ENCODE results near the gene ABHD4. TPM values are rescaled to one million over a fixed set of nuclear protein-coding genes. Genes with fewer than 3 reads are reported as not detected.

Gene ABHD4
- total RNA-seq, 4 donors from 2014 or later: 28.1 to 51.4 (median 42.8) TPM

DNA sequence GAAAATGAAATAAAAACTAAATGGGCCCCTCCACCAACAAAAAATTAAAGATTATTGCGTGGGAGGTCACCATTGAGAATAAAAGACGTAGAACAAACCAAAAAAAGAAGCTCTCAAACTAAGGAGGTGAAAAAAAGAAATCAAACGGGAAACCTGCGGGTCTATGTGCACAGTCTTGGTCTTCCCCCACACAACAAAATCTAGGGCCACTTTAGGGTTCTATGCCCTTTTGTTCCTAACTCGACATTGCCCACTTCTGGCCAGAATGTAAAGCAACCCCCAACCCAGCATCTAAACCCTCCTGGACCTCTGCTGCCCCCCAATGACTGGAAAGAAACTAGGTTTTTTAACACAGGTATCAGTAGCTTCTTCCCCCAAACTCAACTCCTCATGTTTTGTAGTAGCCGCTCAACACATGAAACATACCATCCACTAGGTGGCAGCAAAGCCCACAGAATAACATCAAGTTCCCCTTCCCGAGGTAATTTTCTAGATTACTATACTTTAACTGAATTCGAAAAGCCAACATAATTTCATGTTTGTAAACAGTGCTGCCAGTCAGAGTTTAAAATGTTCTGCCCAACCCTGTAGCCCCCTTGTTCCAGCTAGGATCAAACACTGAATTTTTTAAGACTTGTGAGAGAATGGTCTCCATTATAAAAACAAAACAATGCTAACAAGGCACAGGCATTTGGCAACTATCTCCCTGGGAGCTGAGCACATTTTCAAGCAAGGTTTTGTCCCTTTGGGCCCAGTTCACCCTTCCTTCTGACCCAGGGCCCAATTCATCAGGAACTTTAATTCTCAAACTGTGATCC is 27.8 kb upstream of the ABHD4 start:
- Histone ChIP-seq H3K27me3 (no peaks in the 10 kb centered on the region), H3K4me3 (peak overlapping the region in 1 of 4 donors; percentile 3), H3K27ac (peak overlapping the region; percentile 46 to 86 (median 64)), H3K4me1 (peaks cover 0 to 12% (median 4%) of the 10 kb centered on the region in 4 donors), H3K9me3 (no peaks in the 10 kb centered on the region), H3K36me3 (peaks cover 0 to 52% (median 0%) of the 10 kb centered on the region in 3 donors)
- peak in 2 of 3 donors; percentile 87 to 94 for DNase-seq
- TF ChIP-seq CTCF (IDR thresholded peaks at IDR 0.05) (peak; percentile 95 to 100 (median 96)), POLR2A (IDR thresholded peaks at IDR 0.05) (peak in 1 of 2 donors; percentile 16)

DNA sequence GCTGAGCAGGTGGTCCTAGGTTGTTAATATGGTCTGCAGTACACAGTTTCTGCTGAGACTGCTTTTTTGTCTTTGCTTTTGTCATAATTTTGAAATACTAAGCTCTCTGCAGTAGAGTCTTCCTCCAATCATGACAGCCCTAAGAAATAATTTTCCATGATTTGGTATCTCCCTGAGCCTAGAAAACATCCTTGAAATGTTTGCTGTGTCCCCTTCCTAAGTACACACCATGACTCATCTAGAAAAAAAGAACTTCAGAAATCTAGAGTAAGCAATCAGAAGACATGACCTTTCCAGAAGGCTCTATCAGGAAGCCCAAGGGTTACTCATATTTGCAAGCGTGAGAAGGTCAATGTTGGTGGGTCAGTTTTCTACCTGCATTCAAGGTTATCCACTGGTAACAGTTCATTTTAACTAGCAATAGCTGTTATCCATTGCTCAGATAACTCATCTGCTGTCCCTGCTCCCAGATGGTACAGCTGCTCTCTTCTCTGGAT is 25.5 kb upstream of the ABHD4 start:
- Histone ChIP-seq H3K27ac (peak overlapping the region in 1 of 4 donors; percentile 32), H3K36me3 (peaks cover 0 to 45% (median 0%) of the 10 kb centered on the region in 3 donors), H3K4me1 (peaks cover 0 to 8% (median 1%) of the 10 kb centered on the region in 4 donors), H3K9me3 (no peaks in the 10 kb centered on the region), H3K27me3 (no peaks in the 10 kb centered on the region), H3K4me3 (no peak overlapping the region)
- TF ChIP-seq CTCF (IDR thresholded peaks at IDR 0.05) (no peak), POLR2A (IDR thresholded peaks at IDR 0.05) (no peak)
- no peak for DNase-seq

DNA sequence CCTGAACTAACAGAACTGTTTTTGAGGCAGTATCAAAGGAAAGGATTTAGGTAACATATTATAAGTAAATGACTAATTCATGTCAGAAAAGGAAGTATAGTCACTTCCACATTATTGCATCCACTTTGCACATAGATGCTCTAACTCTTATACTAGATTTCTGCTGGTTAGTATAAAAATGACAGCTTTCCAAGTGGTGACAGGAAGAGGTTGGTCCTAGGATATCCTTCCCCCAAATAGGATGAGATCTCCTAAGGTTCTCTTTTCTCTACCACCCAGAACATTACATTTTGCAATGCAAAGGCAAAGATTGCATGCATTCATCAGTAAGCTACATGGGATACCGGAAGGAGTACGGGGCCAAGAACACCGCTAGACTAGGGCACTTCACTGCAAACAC is 24.3 kb upstream of the ABHD4 start:
- peaks cover 0 to 45% (median 0%) of the 10 kb centered on the region in 3 donors for H3K36me3 ChIP-seq
- H3K4me1 ChIP-seq: peaks cover 0 to 8% (median under 1%) of the 10 kb centered on the region in 4 donors
- no peak overlapping the region for H3K27ac ChIP-seq
- no peak for DNase-seq
- H3K4me3 ChIP-seq: no peak overlapping the region
- H3K27me3 ChIP-seq: no peaks in the 10 kb centered on the region
- TF ChIP-seq POLR2A (IDR thresholded peaks at IDR 0.05): no peak
- TF ChIP-seq CTCF (IDR thresholded peaks at IDR 0.05): no peak
- no peaks in the 10 kb centered on the region for H3K9me3 ChIP-seq

DNA sequence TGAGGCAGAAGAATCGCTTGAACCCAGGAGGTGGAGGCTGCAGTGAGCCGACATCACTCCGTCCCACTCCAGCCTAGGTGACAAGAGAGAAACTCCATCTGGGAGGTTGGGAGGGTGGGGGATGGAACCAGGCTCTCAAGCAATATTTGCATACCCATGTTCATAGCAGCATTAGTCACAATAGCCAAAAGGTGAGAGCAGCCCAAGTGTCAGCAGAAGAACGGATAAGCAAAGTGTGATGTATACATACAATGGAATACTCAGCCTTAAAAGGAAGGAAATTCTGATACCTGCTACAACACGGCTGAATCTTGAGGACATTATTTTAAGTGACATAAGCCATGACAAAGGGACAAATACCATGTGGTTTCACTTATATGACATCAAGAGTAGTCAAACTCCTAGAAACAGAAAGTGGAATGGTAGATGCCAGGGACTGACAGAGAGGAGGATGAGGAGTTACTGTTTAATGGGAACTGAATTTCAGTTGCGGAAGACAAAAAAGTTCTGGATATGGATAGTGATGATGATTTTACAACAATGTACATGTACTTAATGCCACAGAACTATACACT is 20.7 kb upstream of the ABHD4 start:
- Histone ChIP-seq H3K9me3 (no peaks in the 10 kb centered on the region), H3K27me3 (no peaks in the 10 kb centered on the region), H3K4me1 (no peaks in the 10 kb centered on the region), H3K4me3 (no peak overlapping the region), H3K36me3 (peaks cover 0 to 30% (median 0%) of the 10 kb centered on the region in 3 donors), H3K27ac (no peak overlapping the region)
- DNase-seq: no peak
- TF ChIP-seq POLR2A (IDR thresholded peaks at IDR 0.05) (no peak), CTCF (IDR thresholded peaks at IDR 0.05) (no peak)

DNA sequence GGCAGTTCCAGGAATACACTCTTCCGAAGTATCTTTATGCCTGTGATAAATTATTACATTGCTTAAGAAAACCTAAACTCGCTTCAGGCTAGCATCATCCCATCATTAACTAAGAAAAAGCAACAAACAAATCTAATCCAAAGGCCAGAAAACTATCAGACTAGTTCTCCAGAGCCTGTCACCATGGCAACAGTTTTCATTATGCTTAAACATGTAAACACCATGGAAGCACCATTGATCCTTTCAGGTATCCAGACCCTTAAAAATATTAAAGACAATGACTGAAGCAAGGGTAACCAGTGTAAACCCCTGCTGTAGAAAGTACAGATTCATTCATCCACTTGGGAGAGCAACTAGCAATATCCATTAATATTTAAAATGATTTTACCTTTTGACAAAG is 18.9 kb upstream of the ABHD4 start:
- H3K27ac ChIP-seq: no peak overlapping the region
- H3K4me3 ChIP-seq: no peak overlapping the region
- H3K4me1 ChIP-seq: peaks cover 0 to 4% (median 0%) of the 10 kb centered on the region in 4 donors
- H3K27me3 ChIP-seq: no peaks in the 10 kb centered on the region
- TF ChIP-seq POLR2A (IDR thresholded peaks at IDR 0.05): no peak
- no peak for TF ChIP-seq CTCF (IDR thresholded peaks at IDR 0.05)
- DNase-seq: no peak
- peaks cover 0 to 12% (median 0%) of the 10 kb centered on the region in 3 donors for H3K36me3 ChIP-seq
- H3K9me3 ChIP-seq: no peaks in the 10 kb centered on the region

Data from Peyer's patch (tissue), 4 donors.